Measurements from ENCODE around the gene CNN2.

CNN2 gene

DNA sequence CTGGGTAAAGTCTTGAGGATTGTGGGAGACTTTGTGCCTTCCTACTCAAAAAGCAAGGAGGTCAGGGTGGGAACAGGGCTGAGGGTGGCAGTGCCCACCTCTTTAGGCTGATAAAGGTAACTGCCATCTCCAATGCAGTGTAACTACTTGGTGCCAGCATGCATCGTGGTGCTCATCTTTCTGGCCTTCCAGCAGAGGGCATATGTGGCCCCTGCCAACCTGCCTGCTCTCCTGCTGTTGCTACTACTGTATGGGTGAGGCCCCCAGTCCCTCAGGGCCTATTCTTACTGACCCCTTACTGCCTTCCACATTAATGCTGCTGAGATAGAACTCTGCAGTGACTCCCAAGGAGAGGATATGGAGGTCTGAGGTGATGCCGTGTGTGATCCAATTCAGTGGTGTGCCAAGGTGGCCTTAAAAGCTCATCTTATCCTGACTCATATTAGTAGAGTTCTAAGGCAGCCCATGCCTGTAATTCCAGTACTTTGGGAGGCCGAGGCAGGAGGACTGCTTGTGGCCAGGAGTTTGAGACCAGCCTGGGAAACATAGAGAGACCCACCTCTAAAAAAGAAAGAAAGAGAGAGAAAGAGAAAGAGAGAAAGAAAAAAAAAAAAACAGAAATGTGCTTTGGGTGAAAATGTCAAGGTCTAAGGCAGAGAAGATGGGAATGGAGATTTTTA, 30.9 kb downstream of the CNN2 start:
- no peaks in the 10 kb centered on the region for H3K4me1 ChIP-seq (ENCODE audit: insufficient read depth, low read length)
- H3K9me3 ChIP-seq (ENCODE audit: low read length), result no peaks in the 10 kb centered on the region
- H2AFZ ChIP-seq (ENCODE audit: low read depth, low read length), result no peak overlapping the region
- H3K27me3 ChIP-seq (ENCODE audit: insufficient read depth, low read length), result no peaks in the 10 kb centered on the region
- no peak overlapping the region for H3K4me3 ChIP-seq (ENCODE audit: low read length)
- no peaks in the 10 kb centered on the region for H3K36me3 ChIP-seq (ENCODE audit: insufficient read depth, low read length)

DNA sequence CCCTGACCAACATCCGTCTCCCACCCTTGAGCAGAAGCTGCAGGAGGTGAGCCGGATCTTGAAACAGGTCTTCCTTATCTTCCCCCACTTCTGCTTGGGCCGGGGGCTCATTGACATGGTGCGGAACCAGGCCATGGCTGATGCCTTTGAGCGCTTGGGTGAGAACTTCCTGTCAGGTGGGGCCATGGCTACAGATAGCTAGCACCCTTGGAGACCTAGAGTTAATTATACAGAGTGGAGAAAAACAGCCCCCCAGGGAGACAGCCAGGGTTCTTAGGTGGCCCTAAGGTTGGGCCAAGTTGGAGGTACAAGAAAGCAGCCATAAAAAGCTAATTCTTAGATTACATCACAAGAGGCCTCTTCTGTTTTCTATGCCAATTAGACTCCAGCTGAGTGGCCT, 31.7 kb downstream of the CNN2 start:
- H3K27me3 ChIP-seq (ENCODE audit: insufficient read depth, low read length), result no peaks in the 10 kb centered on the region

DNA sequence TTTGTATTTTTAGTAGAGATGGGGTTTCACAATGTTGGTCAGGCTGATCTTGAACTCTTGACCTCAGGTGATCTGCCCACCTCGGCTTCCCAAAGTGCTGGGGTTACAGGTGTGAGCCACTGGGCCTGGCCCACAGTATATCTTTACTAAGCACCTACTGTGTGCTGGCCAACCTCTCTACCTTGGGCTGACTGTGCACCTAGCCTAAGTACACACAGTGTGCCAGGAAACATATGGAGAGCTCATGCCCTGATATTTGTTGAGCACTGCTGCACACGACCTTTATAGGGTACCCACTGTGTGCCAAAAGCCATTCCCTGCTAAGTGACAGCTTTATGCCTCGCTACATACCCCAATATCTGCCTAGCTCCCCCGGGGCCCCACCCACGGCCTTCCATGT, 34.3 kb downstream of the CNN2 start:
- Histone ChIP-seq H3K36me3 (ENCODE audit: insufficient read depth, low read length) (no peaks in the 10 kb centered on the region), H3K4me1 (ENCODE audit: insufficient read depth, low read length) (peaks cover 6% of the 10 kb centered on the region), H3K27me3 (ENCODE audit: insufficient read depth, low read length) (peaks cover 6% of the 10 kb centered on the region), H3K4me3 (ENCODE audit: low read length) (no peak overlapping the region), H2AFZ (ENCODE audit: low read depth, low read length) (no peak overlapping the region), H3K9me3 (ENCODE audit: low read length) (no peaks in the 10 kb centered on the region)

More for the DNA sequence above, 31.7 kb downstream of the CNN2 start:
- H3K9me3 ChIP-seq (ENCODE audit: low read length), result no peaks in the 10 kb centered on the region
- H2AFZ ChIP-seq (ENCODE audit: low read depth, low read length), result no peak overlapping the region
- H3K36me3 ChIP-seq (ENCODE audit: insufficient read depth, low read length), result no peaks in the 10 kb centered on the region
- no peak overlapping the region for H3K4me3 ChIP-seq (ENCODE audit: low read length)
- no peaks in the 10 kb centered on the region for H3K4me1 ChIP-seq (ENCODE audit: insufficient read depth, low read length)

DNA sequence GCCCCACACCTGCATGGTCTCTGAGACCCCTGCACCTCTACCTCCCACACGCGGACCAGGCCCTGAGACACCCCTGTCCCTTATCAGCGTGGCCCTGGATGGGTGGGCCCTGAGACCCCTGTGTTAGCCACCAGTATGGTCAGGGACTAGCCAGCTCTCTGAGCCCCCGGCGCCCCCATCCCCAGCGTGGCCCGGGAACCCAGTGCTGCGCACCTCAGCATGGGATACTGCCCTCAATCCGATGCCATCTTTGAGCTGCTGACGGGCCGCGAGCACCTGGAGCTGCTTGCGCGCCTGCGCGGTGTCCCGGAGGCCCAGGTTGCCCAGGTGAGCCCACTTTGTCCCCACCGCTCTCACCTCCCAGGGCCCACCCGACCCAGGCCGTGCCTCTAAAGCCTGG, 35.6 kb downstream of the CNN2 start:
- Histone ChIP-seq H3K27me3 (ENCODE audit: insufficient read depth, low read length) (peaks cover 16% of the 10 kb centered on the region), H3K36me3 (ENCODE audit: insufficient read depth, low read length) (no peaks in the 10 kb centered on the region), H3K9me3 (ENCODE audit: low read length) (no peaks in the 10 kb centered on the region), H2AFZ (ENCODE audit: low read depth, low read length) (no peak overlapping the region), H3K4me1 (ENCODE audit: insufficient read depth, low read length) (peaks cover 14% of the 10 kb centered on the region), H3K4me3 (ENCODE audit: low read length) (no peak overlapping the region)

DNA sequence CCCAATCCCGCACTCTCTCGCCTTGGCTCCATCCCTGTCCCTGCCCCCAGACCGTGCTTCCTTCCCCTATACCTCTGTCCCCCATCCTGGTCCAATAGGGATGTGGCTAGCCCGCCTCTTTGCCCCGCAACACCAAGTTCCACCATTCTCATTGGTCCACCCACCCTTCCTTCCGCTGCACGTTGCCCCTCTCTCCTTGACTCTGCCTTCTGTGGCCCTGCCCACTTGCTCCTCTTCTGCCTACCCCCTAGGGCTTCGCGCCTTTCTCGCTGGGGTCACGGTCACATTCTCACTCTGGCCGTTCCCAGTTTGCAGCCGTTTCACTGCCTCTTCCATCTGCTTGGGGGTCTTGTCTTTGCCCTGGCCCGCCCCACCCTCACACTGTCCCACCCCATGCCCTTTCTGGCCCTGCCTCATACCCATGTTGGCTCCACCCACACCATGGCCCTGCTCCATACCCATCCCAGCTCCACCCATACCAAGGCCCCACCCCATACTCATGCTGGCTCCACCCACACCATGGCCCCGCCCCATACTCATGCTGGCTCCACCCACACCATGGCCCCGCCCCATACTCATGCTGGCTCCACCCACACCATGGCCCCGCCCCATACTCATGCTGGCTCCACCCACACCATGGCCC, 36.1 kb downstream of the CNN2 start:
- Histone ChIP-seq H3K36me3 (ENCODE audit: insufficient read depth, low read length) (no peaks in the 10 kb centered on the region), H3K4me1 (ENCODE audit: insufficient read depth, low read length) (peaks cover 14% of the 10 kb centered on the region), H2AFZ (ENCODE audit: low read depth, low read length) (no peak overlapping the region), H3K4me3 (ENCODE audit: low read length) (no peak overlapping the region), H3K9me3 (ENCODE audit: low read length) (no peaks in the 10 kb centered on the region), H3K27me3 (ENCODE audit: insufficient read depth, low read length) (peaks cover 19% of the 10 kb centered on the region)

DNA sequence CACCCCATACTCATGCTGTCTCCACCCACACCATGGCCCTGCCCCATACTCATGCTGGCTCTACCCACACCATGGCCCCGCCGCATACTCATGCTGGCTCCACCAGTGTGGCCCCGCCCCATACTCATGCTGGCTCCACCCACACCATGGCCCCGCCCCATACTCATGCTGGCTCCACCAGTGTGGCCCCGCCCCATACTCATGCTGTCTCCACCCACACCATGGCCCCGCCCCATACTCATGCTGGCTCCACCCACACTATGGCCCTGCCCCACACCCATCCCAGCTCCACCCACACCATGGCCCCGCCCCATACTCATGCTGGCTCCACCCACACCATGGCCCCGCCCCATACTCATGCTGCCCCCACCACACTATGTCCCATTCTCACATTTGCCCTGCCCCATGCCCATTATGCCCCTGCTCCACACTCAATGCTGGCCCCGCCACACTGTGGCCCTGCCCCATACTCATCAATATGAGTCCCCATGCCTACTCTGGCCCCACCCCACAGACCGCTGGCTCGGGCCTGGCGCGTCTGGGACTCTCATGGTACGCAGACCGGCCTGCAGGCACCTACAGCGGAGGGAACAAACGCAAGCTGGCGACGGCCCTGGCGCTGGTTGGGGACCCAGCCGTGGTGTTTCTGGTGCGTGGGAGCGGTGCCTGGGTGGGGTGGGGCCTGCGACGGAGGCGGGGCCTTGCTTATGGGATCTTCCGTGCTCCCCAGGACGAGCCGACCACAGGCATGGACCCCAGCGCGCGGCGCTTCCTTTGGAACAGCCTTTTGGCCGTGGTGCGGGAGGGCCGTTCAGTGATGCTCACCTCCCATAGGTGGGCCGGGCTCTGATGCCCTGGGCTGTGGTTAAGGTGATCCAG, 36.9 kb downstream of the CNN2 start:
- H3K9me3 ChIP-seq (ENCODE audit: low read length), result no peaks in the 10 kb centered on the region
- no peak overlapping the region for H2AFZ ChIP-seq (ENCODE audit: low read depth, low read length)
- H3K36me3 ChIP-seq (ENCODE audit: insufficient read depth, low read length), result no peaks in the 10 kb centered on the region
- no peak overlapping the region for H3K4me3 ChIP-seq (ENCODE audit: low read length)
- peaks cover 14% of the 10 kb centered on the region for H3K4me1 ChIP-seq (ENCODE audit: insufficient read depth, low read length)
- H3K27me3 ChIP-seq (ENCODE audit: insufficient read depth, low read length), result peaks cover 23% of the 10 kb centered on the region

DNA sequence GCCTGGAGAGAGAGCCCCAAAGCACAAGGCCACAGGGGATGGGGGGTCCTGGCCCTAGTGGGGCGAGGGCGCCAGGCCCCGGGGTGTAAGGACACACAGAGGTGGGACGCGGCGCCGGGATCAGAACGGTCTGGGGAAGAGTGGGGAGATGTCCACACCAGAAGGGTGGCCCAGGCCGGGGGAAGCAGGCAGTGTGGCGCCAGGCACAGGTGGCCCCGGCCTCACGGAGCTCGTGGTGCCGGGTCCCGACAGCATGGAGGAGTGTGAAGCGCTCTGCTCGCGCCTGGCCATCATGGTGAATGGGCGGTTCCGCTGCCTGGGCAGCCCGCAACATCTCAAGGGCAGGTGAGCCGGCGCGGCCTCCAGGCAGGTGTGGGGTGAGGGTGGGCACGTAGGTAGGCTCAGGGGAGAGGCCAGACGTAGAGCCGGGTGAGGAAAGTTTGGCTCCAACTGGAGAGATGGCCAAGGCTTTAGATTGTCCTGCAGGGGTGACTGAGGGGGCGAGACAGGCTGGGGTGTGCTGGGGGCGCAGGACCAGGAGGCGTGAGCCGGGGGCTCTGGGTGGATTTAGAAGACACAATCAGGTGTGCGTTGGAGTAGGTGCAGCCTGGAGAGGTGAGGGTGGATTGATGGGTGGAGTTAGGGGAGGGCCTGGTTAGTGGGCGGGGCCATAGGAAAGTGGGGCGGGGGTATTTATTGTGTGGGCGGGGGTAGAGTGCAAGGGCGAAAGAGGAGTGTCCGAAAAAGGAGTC, 37.7 kb downstream of the CNN2 start:
- Histone ChIP-seq H3K27me3 (ENCODE audit: insufficient read depth, low read length) (peaks cover 28% of the 10 kb centered on the region), H3K36me3 (ENCODE audit: insufficient read depth, low read length) (no peaks in the 10 kb centered on the region), H3K4me3 (ENCODE audit: low read length) (no peak overlapping the region), H3K9me3 (ENCODE audit: low read length) (no peaks in the 10 kb centered on the region), H2AFZ (ENCODE audit: low read depth, low read length) (no peak overlapping the region), H3K4me1 (ENCODE audit: insufficient read depth, low read length) (peaks cover 14% of the 10 kb centered on the region)

DNA sequence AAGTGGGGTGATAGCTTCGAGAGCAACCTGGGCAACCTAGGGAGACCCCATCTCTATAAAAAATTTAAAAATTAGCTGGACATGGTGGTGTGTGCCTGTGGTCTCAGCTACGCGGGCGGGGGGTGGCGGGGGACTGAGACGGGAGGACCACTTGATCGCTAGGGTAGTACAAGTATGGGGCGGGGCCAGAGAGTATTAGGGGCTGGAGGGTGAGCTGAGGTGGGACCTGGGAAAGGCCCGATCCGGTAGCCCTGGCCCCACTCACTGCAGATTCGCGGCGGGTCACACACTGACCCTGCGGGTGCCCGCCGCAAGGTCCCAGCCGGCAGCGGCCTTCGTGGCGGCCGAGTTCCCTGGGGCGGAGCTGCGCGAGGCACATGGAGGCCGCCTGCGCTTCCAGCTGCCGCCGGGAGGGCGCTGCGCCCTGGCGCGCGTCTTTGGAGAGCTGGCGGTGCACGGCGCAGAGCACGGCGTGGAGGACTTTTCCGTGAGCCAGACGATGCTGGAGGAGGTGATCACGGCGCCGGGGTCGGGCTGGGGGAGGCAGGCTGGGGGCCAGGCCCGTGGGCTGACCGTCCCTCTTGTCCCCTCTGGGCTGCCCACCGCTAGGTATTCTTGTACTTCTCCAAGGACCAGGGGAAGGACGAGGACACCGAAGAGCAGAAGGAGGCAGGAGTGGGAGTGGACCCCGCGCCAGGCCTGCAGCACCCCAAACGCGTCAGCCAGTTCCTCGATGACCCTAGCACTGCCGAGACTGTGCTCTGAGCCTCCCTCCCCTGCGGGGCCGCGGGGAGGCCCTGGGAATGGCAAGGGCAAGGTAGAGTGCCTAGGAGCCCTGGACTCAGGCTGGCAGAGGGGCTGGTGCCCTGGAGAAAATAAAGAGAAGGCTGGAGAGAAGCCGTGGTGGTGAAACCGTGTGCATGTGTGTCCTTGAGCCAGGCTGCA, 38.5 kb downstream of the CNN2 start:
- Histone ChIP-seq H3K9me3 (ENCODE audit: low read length) (no peaks in the 10 kb centered on the region), H3K4me3 (ENCODE audit: low read length) (peak overlapping the region; percentile 9)

DNA sequence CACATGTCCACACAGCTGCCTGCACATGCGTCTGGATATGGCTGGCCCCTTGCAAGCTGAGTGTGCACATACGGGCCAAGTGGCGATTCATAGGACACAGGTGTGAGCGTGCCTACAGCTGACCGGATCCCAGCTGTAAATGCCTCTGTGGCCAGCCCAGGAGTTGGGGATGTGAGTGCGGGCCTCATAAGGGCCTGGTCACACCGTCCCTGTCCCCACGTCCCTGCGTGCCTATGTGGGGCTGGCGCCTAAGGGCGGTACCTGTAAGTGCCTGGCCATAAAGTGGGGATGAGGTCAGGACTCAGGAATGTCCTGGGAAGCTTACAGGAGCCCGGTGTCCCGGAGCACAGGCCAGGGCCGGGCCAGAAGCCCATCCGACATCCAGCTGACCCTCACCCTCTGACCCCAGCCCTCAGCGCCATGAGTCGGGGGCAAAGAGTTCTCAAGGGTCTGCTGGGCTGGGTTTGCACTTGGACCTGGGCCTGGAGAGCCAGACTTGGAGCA, 39.2 kb downstream of the CNN2 start:
- no peak overlapping the region for H3K4me3 ChIP-seq (ENCODE audit: low read length)
- no peaks in the 10 kb centered on the region for H3K36me3 ChIP-seq (ENCODE audit: insufficient read depth, low read length)
- H3K4me1 ChIP-seq (ENCODE audit: insufficient read depth, low read length), result peaks cover 14% of the 10 kb centered on the region
- no peaks in the 10 kb centered on the region for H3K9me3 ChIP-seq (ENCODE audit: low read length)
- H2AFZ ChIP-seq (ENCODE audit: low read depth, low read length), result no peak overlapping the region
- H3K27me3 ChIP-seq (ENCODE audit: insufficient read depth, low read length), result peaks cover 33% of the 10 kb centered on the region

More for the DNA sequence above, 38.5 kb downstream of the CNN2 start:
- Histone ChIP-seq H2AFZ (ENCODE audit: low read depth, low read length) (no peak overlapping the region), H3K36me3 (ENCODE audit: insufficient read depth, low read length) (no peaks in the 10 kb centered on the region), H3K4me1 (ENCODE audit: insufficient read depth, low read length) (peaks cover 14% of the 10 kb centered on the region), H3K27me3 (ENCODE audit: insufficient read depth, low read length) (peaks cover 32% of the 10 kb centered on the region)

DNA sequence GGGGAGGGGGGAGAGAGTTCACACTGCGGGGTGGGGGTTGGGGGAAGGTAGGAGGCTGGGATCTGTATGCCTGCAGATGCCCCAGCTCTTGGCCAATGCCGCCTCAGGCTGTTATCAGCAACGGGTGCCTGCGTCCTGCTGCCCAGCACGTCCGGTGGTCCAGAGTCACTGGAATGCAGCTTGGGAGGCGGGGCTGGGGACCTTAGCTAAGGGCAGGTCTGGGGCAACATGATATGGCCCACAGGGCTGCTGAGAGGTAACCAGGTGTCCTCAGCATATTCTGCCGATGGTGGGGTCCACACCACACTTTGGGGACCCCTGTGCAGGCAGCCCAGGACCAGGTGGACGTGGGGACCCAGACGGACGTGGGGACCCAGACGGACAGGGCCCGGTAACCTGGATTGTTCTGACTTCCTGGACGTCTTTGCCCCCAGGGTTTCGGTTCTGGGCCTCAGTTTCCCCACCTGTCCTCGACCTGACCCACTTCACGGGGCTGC, 39.9 kb downstream of the CNN2 start:
- Histone ChIP-seq H3K36me3 (ENCODE audit: insufficient read depth, low read length) (no peaks in the 10 kb centered on the region), H3K9me3 (ENCODE audit: low read length) (no peaks in the 10 kb centered on the region), H2AFZ (ENCODE audit: low read depth, low read length) (no peak overlapping the region), H3K27me3 (ENCODE audit: insufficient read depth, low read length) (peaks cover 39% of the 10 kb centered on the region), H3K4me1 (ENCODE audit: insufficient read depth, low read length) (peaks cover 14% of the 10 kb centered on the region), H3K4me3 (ENCODE audit: low read length) (no peak overlapping the region)

DNA sequence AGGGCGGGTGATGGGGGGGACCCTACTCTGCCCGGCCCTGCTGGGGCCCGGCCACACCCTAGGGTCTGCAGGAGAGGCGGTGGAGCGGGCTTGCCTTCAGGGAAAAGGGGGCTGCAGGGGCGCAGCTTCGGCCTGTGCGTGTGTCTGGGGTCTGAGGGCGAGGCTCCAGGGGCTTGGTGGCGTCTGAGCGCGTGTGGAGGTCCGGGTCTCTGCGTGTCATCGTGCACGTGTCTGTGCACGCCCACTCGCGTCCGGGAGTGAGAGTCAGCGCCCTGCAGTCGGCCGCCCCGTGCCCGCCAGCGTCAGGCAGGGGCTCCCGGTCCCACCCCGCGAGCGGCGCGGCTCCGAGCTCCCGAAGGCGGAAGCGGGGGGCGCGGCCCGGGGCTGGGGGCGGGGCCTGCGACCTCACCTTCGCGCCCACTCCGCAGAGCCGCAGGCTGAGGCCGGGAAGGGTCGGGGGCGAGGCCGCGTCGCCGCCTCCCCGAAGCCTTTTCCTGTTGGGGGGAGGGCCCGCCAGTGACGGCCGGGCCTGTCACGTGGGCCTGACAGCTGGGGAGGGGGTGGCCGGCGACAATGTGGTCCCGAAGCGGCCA, 40.4 kb downstream of the CNN2 start, which contains the start of gene ARHGAP45:
Gene ARHGAP45 (plus strand): TSS at position 420 of the 593 bp plus-strand sequence. CDS start 239 bp downstream, outside the sequence.
- H3K4me3 ChIP-seq (ENCODE audit: low read length), result peak within 1 kb of the TSS; percentile 21
- peaks cover 14% of the 10 kb centered on the region for H3K4me1 ChIP-seq (ENCODE audit: insufficient read depth, low read length)
- H3K9me3 ChIP-seq (ENCODE audit: low read length), result no peaks in the 10 kb centered on the region
- no peaks in the 10 kb centered on the region for H3K36me3 ChIP-seq (ENCODE audit: insufficient read depth, low read length)
- peaks cover 43% of the 10 kb centered on the region for H3K27me3 ChIP-seq (ENCODE audit: insufficient read depth, low read length)
- no peak within 1 kb of the TSS for H2AFZ ChIP-seq (ENCODE audit: low read depth, low read length)

All from neuron (in vitro differentiated cells).